Ovary (tissue), 9 donors: ENCODE measurements around the gene GNG7. TPM values are rescaled to one million over a fixed set of nuclear protein-coding genes. Genes with fewer than 3 reads are reported as not detected.

ENCODE experiments used
- DNase-seq, 5 donors: peaks; one replicate each; pipeline ENCODE4 v3.0.0-alpha.2; 2019 to 2020
- H3K27ac ChIP-seq, 2 donors: fragments of 200-600 bp; one replicate each; pipeline versions ENCODE4 v1.5.1 to v1.8.0; 2019 to 2022
- H3K27me3 ChIP-seq: fragments of 200-600 bp; one replicate; pipeline ENCODE4 v1.8.0; 2022
- H3K36me3 ChIP-seq: fragments of 200-600 bp; sonication (generic); one replicate; pipeline ENCODE4 v1.5.1; 2019
- H3K4me1 ChIP-seq: one replicate; pipeline ENCODE4 v1.8.1; 2013; ENCODE audit warnings: mild to moderate bottlenecking, moderate library complexity; ENCODE audit not compliant: insufficient read depth
- H3K4me3 ChIP-seq: fragments of 200-600 bp; sonication (generic); one replicate; pipeline ENCODE4 v1.5.1; 2017
- H3K9me3 ChIP-seq, 2 donors: fragments of 200-600 bp in 1 of 2; sonication (generic) in 1 of 2; one replicate each; pipeline versions ENCODE4 v1.5.1 to v1.8.1; 2013 to 2019; ENCODE audit warnings: mild to moderate bottlenecking in 1 of 2, moderate library complexity in 1 of 2
- EP300 ChIP-seq: sonication (generic); formaldehyde crosslinking; IDR thresholded peaks from one replicate; pipeline ENCODE4 v1.6.1; 2017; ENCODE audit warnings: antibody characterized with exemption
- POLR2A ChIP-seq: fragments of 450-650 bp; IDR thresholded peaks from one replicate; pipeline ENCODE4 v1.6.1; 2017; ENCODE audit warnings: antibody characterized with exemption, mild to moderate bottlenecking, moderate library complexity
- WGBS, 3 donors: extraction: QIAGEN DNeasy Blood & Tissue Kit in 1 of 3; methylation state at CpG; one replicate each; pipeline versions ENCODE4 v1.1.5 to v1.1.7; 2013 to 2017; 5-methylcytosine and 5-hydroxymethylcytosine counted together
- intact Hi-C, 4 donors: fragments of 100-400 bp; cut with DNase I; formaldehyde crosslinking; loops; one replicate each; pipeline versions ENCODE4 v1.11.0 to v1.15.1; 2022 to 2023
- polyA plus RNA-seq, 2 donors: library from polyadenylated mRNA; stranded (reverse); fragments of 200-250 nt in 1 of 2; fragments of 350-450 nt in 1 of 2; fragmentation: Illumina TruSeq in 1 of 2; extraction: RNeasy Lipid Tissue Mini Kit (QIAGEN cat#74804) in 1 of 2; gene quantifications; one replicate each; pipeline ENCODE4 v1.2.3, GENCODE V29; 2013 to 2014
- total RNA-seq, 7 donors: library from RNA; depleted of rRNA in 2 of 7; stranded (reverse); fragments of >200 nt in 2 of 7; fragmentation: NEBNext Ultra II Directional in 3 of 7; extraction: Animal tissue kit (Norgen Biotek cat#: 25700) in 3 of 7; gene quantifications; one replicate each; pipeline versions ENCODE4 v1.1.0 to v1.2.4, GENCODE V29; 2016 to 2023
- TF ChIP-seq, protein P1 (sequence below), 3 donors: fragments of 450-650 bp in 2 of 3; fragments of 200-600 bp in 1 of 3; IDR thresholded peaks; one replicate each; pipeline versions ENCODE4 v1.5.1 to v1.8.0; 2016 to 2022; ENCODE audit warnings: antibody characterized with exemption in 3 of 3, mild to moderate bottlenecking in 1 of 3
- donor health status: DM: no; HTN: no; CAD: no; lungs with moderate emphysema.
- donor health status: DM: no; HTN: no; CAD: no.
- donor health status: Bipolar disorder and iron deficiency.
- donor health status: DM: yes; HTN: yes; CAD: no.
- donor health status: DM: no; HTN: no; CAD: no.
- donor health status: DM: yes; HTN: yes; CAD: no.

Gene GNG7
- total and polyA plus RNA-seq, 9 donors: 4.1 to 36.3 (median 15.1) TPM

DNA sequence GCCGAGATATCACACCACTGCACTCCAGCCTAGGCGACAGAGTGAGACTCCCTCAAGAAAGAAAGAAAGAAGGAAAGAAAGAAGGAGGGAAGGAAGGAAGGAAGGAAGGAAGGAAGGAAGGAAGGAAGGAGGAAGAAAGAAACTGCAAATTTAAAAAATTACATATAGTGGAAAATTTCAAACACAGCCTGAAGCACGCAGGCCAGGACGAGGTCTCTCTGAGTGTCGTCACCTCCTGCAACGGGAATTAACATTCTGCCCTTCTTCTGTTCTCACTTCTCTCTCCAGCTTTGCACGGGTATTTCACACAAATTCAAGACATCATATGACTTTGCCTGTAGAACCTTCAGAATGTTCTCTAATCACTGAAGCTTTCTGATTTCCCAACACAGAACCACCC, 108.2 kb downstream of the GNG7 start:
- no peaks in the 10 kb centered on the region for H3K27me3 ChIP-seq
- no peak overlapping the region for H3K4me3 ChIP-seq
- TF ChIP-seq, protein P1, sequence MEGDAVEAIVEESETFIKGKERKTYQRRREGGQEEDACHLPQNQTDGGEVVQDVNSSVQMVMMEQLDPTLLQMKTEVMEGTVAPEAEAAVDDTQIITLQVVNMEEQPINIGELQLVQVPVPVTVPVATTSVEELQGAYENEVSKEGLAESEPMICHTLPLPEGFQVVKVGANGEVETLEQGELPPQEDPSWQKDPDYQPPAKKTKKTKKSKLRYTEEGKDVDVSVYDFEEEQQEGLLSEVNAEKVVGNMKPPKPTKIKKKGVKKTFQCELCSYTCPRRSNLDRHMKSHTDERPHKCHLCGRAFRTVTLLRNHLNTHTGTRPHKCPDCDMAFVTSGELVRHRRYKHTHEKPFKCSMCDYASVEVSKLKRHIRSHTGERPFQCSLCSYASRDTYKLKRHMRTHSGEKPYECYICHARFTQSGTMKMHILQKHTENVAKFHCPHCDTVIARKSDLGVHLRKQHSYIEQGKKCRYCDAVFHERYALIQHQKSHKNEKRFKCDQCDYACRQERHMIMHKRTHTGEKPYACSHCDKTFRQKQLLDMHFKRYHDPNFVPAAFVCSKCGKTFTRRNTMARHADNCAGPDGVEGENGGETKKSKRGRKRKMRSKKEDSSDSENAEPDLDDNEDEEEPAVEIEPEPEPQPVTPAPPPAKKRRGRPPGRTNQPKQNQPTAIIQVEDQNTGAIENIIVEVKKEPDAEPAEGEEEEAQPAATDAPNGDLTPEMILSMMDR (IDR thresholded peaks at IDR 0.05): no peak
- 75 to 88% (median 81%) methylated on average over 7 of the region's 7 CpGs for WGBS, 3 donors
- H3K36me3 ChIP-seq: no peaks in the 10 kb centered on the region
- H3K4me1 ChIP-seq: no peaks in the 10 kb centered on the region
- H3K9me3 ChIP-seq: no peaks in the 10 kb centered on the region
- no peak overlapping the region for H3K27ac ChIP-seq
- no peak for DNase-seq
- intact Hi-C loops: no loop called here

DNA sequence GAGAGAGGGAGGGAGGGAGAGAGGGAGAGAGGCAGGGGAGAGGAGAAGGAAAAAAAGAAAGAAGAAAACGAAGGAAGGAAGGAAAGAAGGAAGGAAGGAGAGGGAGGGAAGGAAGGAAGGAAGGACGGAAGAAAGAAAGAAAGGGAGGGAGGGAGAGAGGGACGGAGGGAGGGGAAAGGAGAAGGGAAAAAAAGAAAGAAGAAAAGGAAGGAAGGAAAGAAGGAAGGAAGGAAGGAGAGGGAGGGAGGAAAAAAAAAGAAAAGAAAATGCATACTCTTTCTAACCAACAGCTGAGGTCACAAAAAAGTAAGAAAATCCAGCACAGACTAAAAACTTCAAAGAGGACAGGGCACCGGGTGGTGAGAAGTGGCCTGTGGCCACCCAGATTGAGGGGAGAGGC, 109.7 kb downstream of the GNG7 start:
- Histone ChIP-seq H3K27ac (no peak overlapping the region), H3K4me1 (peaks cover 7% of the 10 kb centered on the region), H3K36me3 (no peaks in the 10 kb centered on the region), H3K27me3 (no peaks in the 10 kb centered on the region), H3K4me3 (no peak overlapping the region), H3K9me3 (no peaks in the 10 kb centered on the region)
- peak in 1 of 5 donors; percentile 2 for DNase-seq
- intact Hi-C loops: no loop called here
- TF ChIP-seq, protein P1 (IDR thresholded peaks at IDR 0.05): no peak
- no peak for TF ChIP-seq EP300
- no peak for TF ChIP-seq POLR2A
- 66 to 72% (median 66%) methylated on average over 4 of the region's 4 CpGs for WGBS, 3 donors

DNA sequence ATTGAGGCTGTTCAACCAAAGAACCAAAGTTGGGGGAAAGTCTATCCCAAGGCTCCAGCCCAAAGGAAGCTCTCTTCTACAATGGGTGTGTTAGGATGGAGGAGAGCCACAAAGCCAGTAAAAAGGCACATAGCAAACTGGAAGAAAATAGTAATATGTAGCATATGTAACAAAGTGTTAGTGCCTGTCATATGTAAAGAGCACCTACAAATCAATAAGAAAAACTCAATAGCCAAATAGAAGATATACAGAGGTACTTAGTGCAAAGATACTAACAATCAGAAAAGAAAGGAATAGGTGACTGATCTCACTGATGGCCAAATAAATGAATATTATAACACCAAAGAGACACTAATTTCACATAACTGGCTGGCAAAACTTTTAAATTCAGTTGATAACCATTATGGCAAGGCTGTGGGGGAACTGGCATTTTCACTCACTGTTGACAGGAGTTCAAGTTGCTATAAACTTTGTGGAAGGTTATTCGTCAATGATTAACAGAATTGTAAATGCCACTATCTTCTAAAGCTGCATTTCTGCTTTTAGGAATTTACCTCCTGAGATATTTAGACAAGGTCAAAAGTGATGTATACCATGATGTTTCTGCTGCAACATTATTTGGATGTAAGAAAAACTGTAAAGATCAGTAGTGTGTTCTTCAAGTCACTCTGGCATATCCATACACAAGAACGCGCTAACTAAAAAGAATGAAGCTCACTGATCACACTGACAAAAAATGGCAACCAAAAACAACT, 110.8 kb downstream of the GNG7 start:
- H3K27ac ChIP-seq: no peak overlapping the region
- no peak for DNase-seq
- H3K9me3 ChIP-seq: no peaks in the 10 kb centered on the region
- WGBS, 3 donors: 94 to 96% (median 96%) methylated on average over 3 of the region's 3 CpGs
- no peaks in the 10 kb centered on the region for H3K27me3 ChIP-seq
- intact Hi-C loops: no loop called here
- H3K4me1 ChIP-seq: peaks cover 7% of the 10 kb centered on the region
- H3K4me3 ChIP-seq: no peak overlapping the region
- no peaks in the 10 kb centered on the region for H3K36me3 ChIP-seq
- TF ChIP-seq, protein P1 (IDR thresholded peaks at IDR 0.05): no peak
- TF ChIP-seq POLR2A (no peak), EP300 (no peak)

DNA sequence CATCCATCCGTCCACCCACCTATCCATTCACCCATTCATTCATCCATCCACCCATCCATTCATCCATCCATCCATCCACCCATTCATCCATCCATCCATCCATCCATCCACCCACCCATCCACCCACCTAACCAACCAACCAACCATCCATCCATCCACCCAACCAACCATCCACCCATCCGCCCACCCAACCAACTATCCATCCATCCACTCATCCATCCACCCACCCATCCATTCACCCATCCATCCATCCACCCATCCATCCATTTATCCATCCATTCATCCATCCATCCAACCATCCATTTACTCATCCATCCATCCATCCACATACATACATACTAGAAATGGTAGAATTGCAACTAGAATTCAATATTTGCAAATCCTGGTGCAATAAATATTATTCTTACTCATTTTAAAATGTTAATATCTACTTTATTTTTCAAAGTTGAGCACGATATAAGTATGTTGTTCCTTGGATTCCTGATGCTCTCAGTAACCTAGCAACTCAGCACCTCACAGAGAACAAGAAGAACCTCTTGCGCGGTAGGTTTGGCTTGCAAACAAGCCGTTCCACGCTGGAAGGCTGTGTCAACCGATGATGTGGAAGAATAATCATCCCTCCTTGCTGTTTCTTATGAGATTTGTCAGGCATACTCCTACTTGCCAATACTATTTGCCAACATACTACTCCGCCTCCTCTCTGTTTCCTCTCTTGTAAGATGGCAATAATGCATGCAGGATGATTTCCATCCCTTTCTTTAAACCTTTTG, 111.7 kb downstream of the GNG7 start:
- Histone ChIP-seq H3K4me1 (peaks cover 7% of the 10 kb centered on the region), H3K27ac (no peak overlapping the region), H3K4me3 (no peak overlapping the region), H3K27me3 (no peaks in the 10 kb centered on the region), H3K9me3 (no peaks in the 10 kb centered on the region), H3K36me3 (no peaks in the 10 kb centered on the region)
- peak in 2 of 5 donors; percentile 5 to 9 for DNase-seq
- intact Hi-C loops: no loop called here
- WGBS, 3 donors: 91 to 93% (median 93%) methylated on average over 9 of the region's 9 CpGs
- TF ChIP-seq, protein P1 (IDR thresholded peaks at IDR 0.05): no peak
- TF ChIP-seq POLR2A: no peak
- TF ChIP-seq EP300: no peak
